ENCODE data around the gene IGF1R. TPM values are rescaled to one million over a fixed set of nuclear protein-coding genes. Genes with fewer than 3 reads are reported as not detected.
A peak's percentile ranks its signal among the peaks of the same experiment; 100 is the strongest.

IGF1R gene
- total and polyA plus RNA-seq, 2 of the 8 experiments (the other 6 are each of a cell fraction or from before 2014, with no cell fraction given), result 32.9 to 109 TPM

- H3K9me3 ChIP-seq (ENCODE audit: insufficient read depth in 2 of 2, low read depth in 1 of 2, low read length in 1 of 2), result no peaks in the 10 kb centered on the region
- H2BK12ac ChIP-seq (ENCODE audit: low read depth, low read length), result no peak overlapping the region
- TF ChIP-seq CREB1 (IDR thresholded peaks at IDR 0.05), result no peak
- H4K5ac ChIP-seq (ENCODE audit: insufficient read length, low read depth, low read length), result no peak overlapping the region
- DNase-seq (ENCODE audit: low read depth in 1 of 2, low spot score in 2 of 2), result no peak
- ChIA-PET CTCF (ENCODE audit: partially characterized antibody) (interaction anchor here (1.3 kb wide), 1 partner anchor 17 kb away, joined by 5 read pairs; no protein-coding TSS in a partner anchor), POLR2A (ENCODE audit: partially characterized antibody) (no interaction called here)
- H3K27me3 ChIP-seq (replicated peaks in 1 of 4; ENCODE audit: control insufficient read depth in 3 of 4, extremely low read depth in 1 of 4, insufficient read depth in 3 of 4, low read length in 3 of 4), result no peaks in the 10 kb centered on the region
- H4K20me1 ChIP-seq (replicated peaks in 1 of 2; ENCODE audit: control insufficient read depth in 1 of 2, insufficient read depth in 2 of 2, low read length in 2 of 2), result peaks cover 8% of the 10 kb centered on the region in 2 experiments
- no peak overlapping the region for H4K91ac ChIP-seq (replicated peaks; ENCODE audit: insufficient read length, low read length)
- 0 out of 2 replicates have a peak overlapping the region, but pooled peaks have one; percentile 15 for H3K27ac ChIP-seq (ENCODE audit: low read depth, low read length)
- no peak overlapping the region for H3K56ac ChIP-seq (replicated peaks; ENCODE audit: insufficient read length, low read depth, low read length)
- H3K14ac ChIP-seq (ENCODE audit: insufficient read length), result no peak overlapping the region
- peaks cover 0 to 3% (median 0%) of the 10 kb centered on the region in 4 experiments; a peak in 3 of 8 replicates for H3K36me3 ChIP-seq (ENCODE audit: control insufficient read depth in 2 of 4, insufficient read depth in 4 of 4, low read length in 3 of 4)
- H4K8ac ChIP-seq (ENCODE audit: extremely low read depth, insufficient read depth, low read length), result no peak overlapping the region
- no peak overlapping the region; the same call in 1 of the 2 replicates for H2AK5ac ChIP-seq (ENCODE audit: low read depth, low read length)
- no peak overlapping the region for H3K23ac ChIP-seq (ENCODE audit: insufficient read length)
- WGBS, 2 experiments (ENCODE audit: extremely low coverage in 1 of 2, insufficient coverage in 1 of 2, insufficient read length in 1 of 2, insufficient replicate concordance in 2 of 2, low coverage in 1 of 2, low lambda C conversion rate in 2 of 2, missing lambda C conversion rate in 1 of 2), result 95% methylated on average over 8 of the region's 8 CpGs; no CpG with 5 or more reads in 1 of the 2 experiments
- H3K9ac ChIP-seq (replicated peaks in 1 of 4; ENCODE audit: extremely low read depth in 1 of 4, low read depth in 3 of 4, low read length in 3 of 4), result no peak overlapping the region
- no peak for FAIRE-seq
- H2BK120ac ChIP-seq (replicated peaks; ENCODE audit: low read depth, low read length), result no peak overlapping the region
- H3K79me1 ChIP-seq (ENCODE audit: low read depth, low read length), result peaks cover 15% of the 10 kb centered on the region
- no peaks in the 10 kb centered on the region for H3K23me2 ChIP-seq (ENCODE audit: low read depth, low read length)
- H3K79me2 ChIP-seq (ENCODE audit: control insufficient read depth in 1 of 2, insufficient read depth in 2 of 2, low read length in 2 of 2), result peaks cover 4 to 82% of the 10 kb centered on the region in 2 experiments; a peak in 3 of 4 replicates
- H3K4me1 ChIP-seq (replicated peaks in 1 of 4; ENCODE audit: control insufficient read depth in 3 of 4, insufficient read depth in 4 of 4, low read length in 3 of 4), result peaks cover 0 to 8% (median 5%) of the 10 kb centered on the region in 4 experiments; a peak in 5 of 7 replicates
- H2AFZ ChIP-seq (ENCODE audit: low read length), result no peak overlapping the region
- H3K4ac ChIP-seq (replicated peaks; ENCODE audit: insufficient read length, low read depth, low read length), result no peak overlapping the region
- H2BK5ac ChIP-seq (ENCODE audit: low read depth, low read length), result no peak overlapping the region
- no peak overlapping the region for H2BK15ac ChIP-seq (ENCODE audit: low read length)
- H3K18ac ChIP-seq (ENCODE audit: extremely low read depth, low read length), result no peak overlapping the region
- no peak overlapping the region for H3K4me3 ChIP-seq (ENCODE audit: extremely low read depth in 1 of 4, insufficient read depth in 2 of 4, low read depth in 3 of 4, low read length in 4 of 4)
- H3K4me2 ChIP-seq (ENCODE audit: insufficient read depth in 1 of 2, low read depth in 2 of 2, low read length in 2 of 2), result no peak overlapping the region
- no peak overlapping the region for H2BK20ac ChIP-seq (ENCODE audit: low read length)
These were observed 239.6 kb downstream of the IGF1R start for GRCh38 chr15:98887976-98888375.
